Activated naive CD4-positive, alpha-beta T cell treated with anti-CD3 and anti-CD28 coated beads, Interleukin-2, amount 50 U/mL, for 24 hours (primary cell): ENCODE measurements around the gene RSBN1.

Experiments
- H3K27ac Mint-ChIP-seq: one replicate; pipeline ENCODE4 v1.8.0; 2021; ENCODE audit warnings: mild to moderate bottlenecking, mixed read lengths
- H3K27me3 Mint-ChIP-seq: one replicate; pipeline ENCODE4 v1.8.0; 2021; ENCODE audit warnings: mixed read lengths
- H3K36me3 Mint-ChIP-seq: one replicate; pipeline ENCODE4 v1.8.0; 2021; ENCODE audit warnings: mixed read lengths
- H3K4me1 Mint-ChIP-seq: one replicate; pipeline ENCODE4 v1.8.0; 2021; ENCODE audit warnings: mixed read lengths
- H3K4me3 Mint-ChIP-seq: one replicate; pipeline ENCODE4 v1.8.0; 2021; ENCODE audit warnings: mild to moderate bottlenecking, mixed read lengths
- H3K9me3 Mint-ChIP-seq: one replicate; pipeline ENCODE4 v1.8.0; 2021; ENCODE audit warnings: mixed read lengths

The RSBN1 gene

GRCh38 chr1:113835686-113836290 lies 23.5 kb upstream of the RSBN1 start:
- H3K27ac Mint-ChIP-seq = no peak overlapping the region
- peaks cover 27% of the 10 kb centered on the region for H3K36me3 Mint-ChIP-seq
- H3K9me3 Mint-ChIP-seq = no peaks in the 10 kb centered on the region
- peaks cover 9% of the 10 kb centered on the region for H3K4me1 Mint-ChIP-seq
- H3K27me3 Mint-ChIP-seq = no peaks in the 10 kb centered on the region
- H3K4me3 Mint-ChIP-seq = no peak overlapping the region

GRCh38 chr1:113834716-113835115 lies 22.4 kb upstream of the RSBN1 start:
- Mint-ChIP-seq H3K36me3 (peaks cover 22% of the 10 kb centered on the region), H3K4me1 (peaks cover 9% of the 10 kb centered on the region), H3K27me3 (no peaks in the 10 kb centered on the region), H3K9me3 (no peaks in the 10 kb centered on the region), H3K27ac (no peak overlapping the region), H3K4me3 (no peak overlapping the region)

- Mint-ChIP-seq H3K4me3 (no peak overlapping the region), H3K4me1 (no peaks in the 10 kb centered on the region), H3K36me3 (peaks cover 23% of the 10 kb centered on the region), H3K27me3 (no peaks in the 10 kb centered on the region), H3K27ac (no peak overlapping the region), H3K9me3 (no peaks in the 10 kb centered on the region)
Measured at GRCh38 chr1:113830039-113830438, 17.8 kb upstream of the RSBN1 start.

- Mint-ChIP-seq H3K9me3 (no peaks in the 10 kb centered on the region), H3K27ac (no peak overlapping the region), H3K4me3 (no peak overlapping the region), H3K36me3 (peaks cover 10% of the 10 kb centered on the region), H3K4me1 (no peaks in the 10 kb centered on the region), H3K27me3 (no peaks in the 10 kb centered on the region)
Measured at GRCh38 chr1:113821916-113822315, 9.6 kb upstream of the RSBN1 start.

- Mint-ChIP-seq H3K4me1 (no peaks in the 10 kb centered on the region), H3K27ac (no peak overlapping the region), H3K36me3 (peaks cover 10% of the 10 kb centered on the region), H3K27me3 (no peaks in the 10 kb centered on the region), H3K4me3 (no peak overlapping the region), H3K9me3 (no peaks in the 10 kb centered on the region)
Measured at GRCh38 chr1:113818578-113818977, 6.3 kb upstream of the RSBN1 start.

- Mint-ChIP-seq H3K27me3 (no peaks in the 10 kb centered on the region), H3K36me3 (peaks cover 6% of the 10 kb centered on the region), H3K4me3 (peak overlapping the region; percentile 98)
Measured at GRCh38 chr1:113813218-113813617, 942 bp upstream of the RSBN1 start.

GRCh38 chr1:113812661-113813135 lies 422 bp upstream of the RSBN1 start:
- Mint-ChIP-seq H3K4me1 (peaks cover 27% of the 10 kb centered on the region), H3K9me3 (no peaks in the 10 kb centered on the region), H3K27me3 (no peaks in the 10 kb centered on the region), H3K27ac (peak overlapping the region; percentile 97), H3K4me3 (peak overlapping the region; percentile 98), H3K36me3 (peaks cover 6% of the 10 kb centered on the region)

More at GRCh38 chr1:113813218-113813617, 942 bp upstream of the RSBN1 start:
- peaks cover 23% of the 10 kb centered on the region for H3K4me1 Mint-ChIP-seq
- H3K9me3 Mint-ChIP-seq = no peaks in the 10 kb centered on the region
- peak overlapping the region; percentile 23 for H3K27ac Mint-ChIP-seq

GRCh38 chr1:113811156-113811887 lies 954 bp downstream of the RSBN1 start:
- peaks cover 37% of the 10 kb centered on the region for H3K4me1 Mint-ChIP-seq
- H3K27me3 Mint-ChIP-seq = no peaks in the 10 kb centered on the region
- peak overlapping the region; percentile 98 for H3K4me3 Mint-ChIP-seq
- H3K27ac Mint-ChIP-seq = peak overlapping the region; percentile 96
- H3K36me3 Mint-ChIP-seq = peaks cover 5% of the 10 kb centered on the region
- H3K9me3 Mint-ChIP-seq = no peaks in the 10 kb centered on the region

GRCh38 chr1:113809670-113810602 lies 2.3 kb downstream of the RSBN1 start:
- Mint-ChIP-seq H3K36me3 (peaks cover 8% of the 10 kb centered on the region), H3K27me3 (no peaks in the 10 kb centered on the region), H3K9me3 (no peaks in the 10 kb centered on the region), H3K4me3 (peak overlapping the region; percentile 98), H3K27ac (no peak overlapping the region), H3K4me1 (peaks cover 51% of the 10 kb centered on the region)

GRCh38 chr1:113808450-113809195 lies 3.7 kb downstream of the RSBN1 start:
- Mint-ChIP-seq H3K4me3 (peak overlapping the region; percentile 72), H3K27ac (peak overlapping the region; percentile 56), H3K4me1 (peaks cover 62% of the 10 kb centered on the region), H3K27me3 (no peaks in the 10 kb centered on the region), H3K9me3 (no peaks in the 10 kb centered on the region), H3K36me3 (peaks cover 9% of the 10 kb centered on the region)

- Mint-ChIP-seq H3K27me3 (no peaks in the 10 kb centered on the region), H3K4me1 (peaks cover 91% of the 10 kb centered on the region), H3K9me3 (no peaks in the 10 kb centered on the region), H3K36me3 (peaks cover 11% of the 10 kb centered on the region), H3K27ac (no peak overlapping the region), H3K4me3 (no peak overlapping the region)
Measured at GRCh38 chr1:113805639-113806038, 6.6 kb downstream of the RSBN1 start.

- Mint-ChIP-seq H3K27ac (no peak overlapping the region), H3K4me1 (peaks cover 92% of the 10 kb centered on the region), H3K9me3 (no peaks in the 10 kb centered on the region), H3K4me3 (peak overlapping the region; percentile 33), H3K27me3 (no peaks in the 10 kb centered on the region), H3K36me3 (peaks cover 11% of the 10 kb centered on the region)
Measured at GRCh38 chr1:113805256-113805531, 7.1 kb downstream of the RSBN1 start.

- Mint-ChIP-seq H3K9me3 (no peaks in the 10 kb centered on the region), H3K4me3 (peak overlapping the region; percentile 33), H3K27ac (peak overlapping the region; percentile 36), H3K27me3 (no peaks in the 10 kb centered on the region), H3K4me1 (peaks cover 91% of the 10 kb centered on the region), H3K36me3 (peaks cover 11% of the 10 kb centered on the region)
Measured at GRCh38 chr1:113804421-113805255, 7.6 kb downstream of the RSBN1 start.

GRCh38 chr1:113802367-113803007 lies 9.8 kb downstream of the RSBN1 start:
- H3K9me3 Mint-ChIP-seq = no peaks in the 10 kb centered on the region
- peaks cover 90% of the 10 kb centered on the region for H3K4me1 Mint-ChIP-seq
- peaks cover 12% of the 10 kb centered on the region for H3K36me3 Mint-ChIP-seq
- H3K4me3 Mint-ChIP-seq = peak overlapping the region; percentile 11
- H3K27me3 Mint-ChIP-seq = no peaks in the 10 kb centered on the region
- H3K27ac Mint-ChIP-seq = peak overlapping the region; percentile 19
